Osteoblast (primary cell): Measurements from ENCODE around the gene FECH. TPM values are rescaled to one million over a fixed set of nuclear protein-coding genes. Genes with fewer than 3 reads are reported as not detected.

Experiments used
- DNase-seq: peaks from one replicate; pipeline ENCODE4 v3.0.0; 2011; ENCODE audit warnings: low spot score, mixed read lengths; ENCODE audit not compliant: insufficient read length; ENCODE audit errors: missing footprints
- H2AFZ ChIP-seq: 2 replicates; pipeline ENCODE4 v1.6.0; 2011; ENCODE audit warnings: mild to moderate bottlenecking, low read length
- H3K27ac ChIP-seq: 2 replicates; pipeline ENCODE4 v1.5.1; 2011; ENCODE audit warnings: mild to moderate bottlenecking, low read depth, low read length, moderate library complexity
- H3K27me3 ChIP-seq: 2 replicates; pipeline ENCODE4 v1.6.0; 2012; ENCODE audit warnings: mild to moderate bottlenecking, control low read depth, inconsistent platforms, low read length, moderate library complexity; ENCODE audit not compliant: insufficient read depth
- H3K36me3 ChIP-seq: 2 replicates; pipeline ENCODE4 v1.5.1; 2011; ENCODE audit warnings: mild to moderate bottlenecking, low read length, control low read depth, moderate library complexity; ENCODE audit not compliant: insufficient read depth
- H3K4me1 ChIP-seq: 2 replicates; pipeline ENCODE4 v1.5.1; 2011; ENCODE audit warnings: mild to moderate bottlenecking, low read length, control low read depth, moderate library complexity; ENCODE audit not compliant: insufficient read depth
- H3K4me2 ChIP-seq: 2 replicates; pipeline ENCODE4 v1.6.0; 2011; ENCODE audit warnings: mild to moderate bottlenecking, low read length; ENCODE audit not compliant: insufficient read depth
- H3K4me3 ChIP-seq: fragments of 200-600 bp; sonication (generic); 3 replicates; pipeline ENCODE4 v1.5.1; 2012; ENCODE audit warnings: mild to moderate bottlenecking, low read length, inconsistent platforms; ENCODE audit not compliant: insufficient read depth
- H3K79me2 ChIP-seq: 2 replicates; pipeline ENCODE4 v1.6.0; 2012; ENCODE audit warnings: mild to moderate bottlenecking, low read length, control low read depth, inconsistent platforms; ENCODE audit not compliant: insufficient read depth
- H3K9me3 ChIP-seq: 2 replicates; pipeline ENCODE4 v1.5.1; 2011; ENCODE audit warnings: low read depth, low read length, control low read depth
- H4K20me1 ChIP-seq: 2 replicates; pipeline ENCODE4 v1.6.0; 2012; ENCODE audit warnings: mild to moderate bottlenecking, low read length, control low read depth; ENCODE audit not compliant: insufficient read depth
- CTCF ChIP-seq: IDR thresholded peaks from 2 replicates; pipeline ENCODE4 v1.5.1; 2011; ENCODE audit warnings: mild to moderate bottlenecking, low read depth, low read length, moderate library complexity; ENCODE audit errors: extremely low read depth
- total RNA-seq: library from RNA; depleted of rRNA; stranded (reverse); fragments of >200 nt; gene quantifications from 2 replicates; pipeline ENCODE4 v1.2.3, GENCODE V29; 2012

FECH gene
- total RNA-seq, 1 donor, result 32.2 TPM

- Histone ChIP-seq H2AFZ (no peak overlapping the region), H3K9me3 (no peaks in the 10 kb centered on the region), H4K20me1 (no peaks in the 10 kb centered on the region), H3K27ac (no peak overlapping the region), H3K36me3 (no peaks in the 10 kb centered on the region), H3K27me3 (peaks cover 4% of the 10 kb centered on the region), H3K4me1 (no peaks in the 10 kb centered on the region), H3K4me3 (no peak overlapping the region), H3K4me2 (no peak overlapping the region), H3K79me2 (no peaks in the 10 kb centered on the region)
- DNase-seq, result no peak
- no peak for TF ChIP-seq CTCF
These were observed 68.0 kb downstream of the FECH start for GRCh38 chr18:57518533-57518932.

GRCh38 chr18:57516056-57516455 lies 70.4 kb downstream of the FECH start:
- no peaks in the 10 kb centered on the region for H3K4me1 ChIP-seq
- H2AFZ ChIP-seq, result no peak overlapping the region
- no peak for TF ChIP-seq CTCF
- H3K4me3 ChIP-seq, result no peak overlapping the region
- no peak overlapping the region for H3K4me2 ChIP-seq
- peaks cover 2% of the 10 kb centered on the region for H3K27me3 ChIP-seq
- no peaks in the 10 kb centered on the region for H3K9me3 ChIP-seq
- no peaks in the 10 kb centered on the region for H3K36me3 ChIP-seq
- no peak for DNase-seq
- H3K79me2 ChIP-seq, result no peaks in the 10 kb centered on the region
- no peak overlapping the region for H3K27ac ChIP-seq
- H4K20me1 ChIP-seq, result no peaks in the 10 kb centered on the region

- DNase-seq, result no peak
- Histone ChIP-seq H3K27me3 (no peaks in the 10 kb centered on the region), H3K27ac (no peak overlapping the region), H3K79me2 (no peaks in the 10 kb centered on the region), H4K20me1 (no peaks in the 10 kb centered on the region), H3K36me3 (no peaks in the 10 kb centered on the region), H3K4me2 (no peak overlapping the region), H3K4me1 (no peaks in the 10 kb centered on the region), H3K9me3 (no peaks in the 10 kb centered on the region), H2AFZ (no peak overlapping the region), H3K4me3 (no peak overlapping the region)
- TF ChIP-seq CTCF, result no peak
These were observed 81.3 kb downstream of the FECH start for GRCh38 chr18:57505231-57505630.

- no peak for DNase-seq
- H3K4me3 ChIP-seq, result no peak overlapping the region
- no peaks in the 10 kb centered on the region for H3K9me3 ChIP-seq
- peaks cover 2% of the 10 kb centered on the region for H3K27me3 ChIP-seq
- no peak for TF ChIP-seq CTCF
- no peaks in the 10 kb centered on the region for H3K79me2 ChIP-seq
- H2AFZ ChIP-seq, result no peak overlapping the region
- no peak overlapping the region for H3K4me2 ChIP-seq
- no peak overlapping the region for H3K27ac ChIP-seq
- no peaks in the 10 kb centered on the region for H4K20me1 ChIP-seq
- H3K36me3 ChIP-seq, result no peaks in the 10 kb centered on the region
- no peaks in the 10 kb centered on the region for H3K4me1 ChIP-seq
These were observed 83.9 kb downstream of the FECH start for GRCh38 chr18:57502624-57503023.
